Measurements from ENCODE around the gene ZBTB2.

- TF ChIP-seq, protein P1, sequence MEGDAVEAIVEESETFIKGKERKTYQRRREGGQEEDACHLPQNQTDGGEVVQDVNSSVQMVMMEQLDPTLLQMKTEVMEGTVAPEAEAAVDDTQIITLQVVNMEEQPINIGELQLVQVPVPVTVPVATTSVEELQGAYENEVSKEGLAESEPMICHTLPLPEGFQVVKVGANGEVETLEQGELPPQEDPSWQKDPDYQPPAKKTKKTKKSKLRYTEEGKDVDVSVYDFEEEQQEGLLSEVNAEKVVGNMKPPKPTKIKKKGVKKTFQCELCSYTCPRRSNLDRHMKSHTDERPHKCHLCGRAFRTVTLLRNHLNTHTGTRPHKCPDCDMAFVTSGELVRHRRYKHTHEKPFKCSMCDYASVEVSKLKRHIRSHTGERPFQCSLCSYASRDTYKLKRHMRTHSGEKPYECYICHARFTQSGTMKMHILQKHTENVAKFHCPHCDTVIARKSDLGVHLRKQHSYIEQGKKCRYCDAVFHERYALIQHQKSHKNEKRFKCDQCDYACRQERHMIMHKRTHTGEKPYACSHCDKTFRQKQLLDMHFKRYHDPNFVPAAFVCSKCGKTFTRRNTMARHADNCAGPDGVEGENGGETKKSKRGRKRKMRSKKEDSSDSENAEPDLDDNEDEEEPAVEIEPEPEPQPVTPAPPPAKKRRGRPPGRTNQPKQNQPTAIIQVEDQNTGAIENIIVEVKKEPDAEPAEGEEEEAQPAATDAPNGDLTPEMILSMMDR (IDR thresholded peaks at IDR 0.05): no peak
- TF ChIP-seq SIN3A (IDR thresholded peaks at IDR 0.05; ENCODE audit: borderline replicate concordance, insufficient read depth, low read depth, low read length) (no peak), REST (IDR thresholded peaks at IDR 0.05; ENCODE audit: insufficient read depth in 1 of 2, low read depth in 2 of 2, low read length in 1 of 2) (no peak), TCF7L2 (IDR thresholded peaks at IDR 0.05; ENCODE audit: low read depth, low read length) (no peak), POLR2AphosphoS5 (IDR thresholded peaks at IDR 0.05; ENCODE audit: low read depth, low read length) (no peak)
Observed at GRCh38 chr6:151417477-151417876, 26.1 kb upstream of the ZBTB2 start.
